Mesenchymal stem cell (in vitro differentiated cells and primary cell): Measurements from ENCODE around the gene EEF2KMT.
"Not testable (repeated sequence)": the region's sequence is repeated elsewhere in the genome, so short reads cannot be mapped to it uniquely, and the experiment has no call there.

Experiments
- DNase-seq: peaks from one replicate; pipeline ENCODE4 v3.0.0-alpha.2; 2013
- H2AFZ ChIP-seq: one replicate; pipeline ENCODE4 v1.6.1; 2013; ENCODE audit warnings: low read depth, mild to moderate bottlenecking, control low read depth, inconsistent platforms, low read length, moderate library complexity
- H2AK5ac ChIP-seq: 2 replicates; pipeline ENCODE4 v1.6.1; 2013; ENCODE audit warnings: low read length, moderate library complexity, mild to moderate bottlenecking, inconsistent platforms; ENCODE audit not compliant: severe bottlenecking
- H2BK120ac ChIP-seq: one replicate; pipeline ENCODE4 v1.6.1; 2013; ENCODE audit warnings: low read depth, mild to moderate bottlenecking, inconsistent platforms, low read length, moderate library complexity
- H2BK12ac ChIP-seq, 2 experiments: one replicate each; pipeline ENCODE4 v1.6.1; 2013; ENCODE audit warnings: inconsistent platforms in 2 of 2, low read length in 2 of 2, mild to moderate bottlenecking in 2 of 2, moderate library complexity in 2 of 2, control low read depth in 1 of 2
- H2BK15ac ChIP-seq: one replicate; pipeline ENCODE4 v1.6.1; 2013; ENCODE audit warnings: mild to moderate bottlenecking, low read depth, inconsistent platforms; ENCODE audit not compliant: poor library complexity, severe bottlenecking
- H2BK5ac ChIP-seq: 2 replicates; pipeline ENCODE4 v1.6.1; 2013; ENCODE audit warnings: low read depth, mild to moderate bottlenecking, low read length, control low read depth, inconsistent platforms; ENCODE audit not compliant: poor library complexity, severe bottlenecking
- H3K14ac ChIP-seq, 2 experiments: one replicate each; pipeline ENCODE4 v1.6.1; 2013; ENCODE audit warnings: inconsistent platforms in 2 of 2, low read length in 2 of 2, control low read depth in 1 of 2, mild to moderate bottlenecking in 1 of 2, moderate library complexity in 1 of 2
- H3K18ac ChIP-seq, 2 experiments: one replicate each; pipeline ENCODE4 v1.6.1; 2013; ENCODE audit warnings: inconsistent platforms in 2 of 2, low read length in 2 of 2, control low read depth in 1 of 2, low read depth in 1 of 2, mild to moderate bottlenecking in 1 of 2
- H3K23ac ChIP-seq, 2 experiments: one replicate each; pipeline ENCODE4 v1.6.1; 2013; ENCODE audit warnings: inconsistent platforms in 2 of 2, low read length in 2 of 2, mild to moderate bottlenecking in 2 of 2, moderate library complexity in 2 of 2, control low read depth in 1 of 2
- H3K27ac ChIP-seq: 2 replicates; pipeline ENCODE4 v1.5.1; 2013; ENCODE audit warnings: mild to moderate bottlenecking, moderate library complexity, low read length, control low read depth, inconsistent platforms; ENCODE audit not compliant: poor library complexity, severe bottlenecking
- H3K27me3 ChIP-seq, 2 experiments: 2 replicates each; pipeline versions ENCODE4 v1.6.1 to v1.7.0; 2013; ENCODE audit warnings: low read length in 2 of 2, mild to moderate bottlenecking in 2 of 2, moderate library complexity in 2 of 2, control low read depth in 1 of 2, inconsistent platforms in 1 of 2; ENCODE audit not compliant: control insufficient read depth in 1 of 2, insufficient read depth in 1 of 2
- H3K36me3 ChIP-seq, 2 experiments: 2 replicates each; pipeline versions ENCODE4 v1.6.1 to v1.7.0; 2013; ENCODE audit warnings: low read length in 2 of 2, control low read depth in 1 of 2, inconsistent platforms in 1 of 2, low read depth in 1 of 2, mild to moderate bottlenecking in 1 of 2; ENCODE audit not compliant: insufficient read depth in 2 of 2, control insufficient read depth in 1 of 2
- H3K4ac ChIP-seq, 2 experiments: one replicate each; pipeline ENCODE4 v1.6.1; 2013; ENCODE audit warnings: inconsistent platforms in 2 of 2, low read length in 2 of 2, mild to moderate bottlenecking in 2 of 2, moderate library complexity in 2 of 2, control low read depth in 1 of 2, low read depth in 1 of 2
- H3K4me1 ChIP-seq: 2 replicates; pipeline ENCODE4 v1.6.1; 2013; ENCODE audit warnings: low read depth, low read length, control low read depth; ENCODE audit not compliant: control insufficient read depth, insufficient read depth
- H3K4me2 ChIP-seq: 2 replicates; pipeline ENCODE4 v1.6.1; 2013; ENCODE audit warnings: low read length, mild to moderate bottlenecking, inconsistent platforms; ENCODE audit not compliant: poor library complexity, severe bottlenecking
- H3K4me3 ChIP-seq, 2 experiments: 2 replicates each; pipeline versions ENCODE4 v1.5.1 to v1.7.0; 2013; ENCODE audit warnings: low read length in 2 of 2, mild to moderate bottlenecking in 2 of 2, control low read depth in 1 of 2, low read depth in 1 of 2; ENCODE audit not compliant: insufficient read depth in 1 of 2
- H3K79me1 ChIP-seq: replicated peaks from 2 replicates; pipeline ENCODE4 v1.6.1; 2013; ENCODE audit warnings: mild to moderate bottlenecking, control low read depth, low read length, inconsistent platforms; ENCODE audit not compliant: poor library complexity, severe bottlenecking
- H3K9ac ChIP-seq: 2 replicates; pipeline ENCODE4 v1.7.0; 2013; ENCODE audit warnings: mild to moderate bottlenecking, low read length, moderate library complexity
- H3K9me3 ChIP-seq: 2 replicates; pipeline ENCODE4 v1.7.0; 2013; ENCODE audit warnings: mild to moderate bottlenecking, low read length; ENCODE audit not compliant: control insufficient read depth
- H4K8ac ChIP-seq: one replicate; pipeline ENCODE4 v1.6.1; 2013; ENCODE audit warnings: inconsistent platforms, mild to moderate bottlenecking, low read length, moderate library complexity
- H4K91ac ChIP-seq: one replicate; pipeline ENCODE4 v1.6.1; 2013; ENCODE audit warnings: mild to moderate bottlenecking, low read length, inconsistent platforms
- WGBS: methylation state at CpG from one replicate; pipeline ENCODE4 v1.1.7; 2013; ENCODE audit warnings: mixed read lengths; 5-methylcytosine and 5-hydroxymethylcytosine counted together

Gene EEF2KMT

GRCh38 chr16:5116780-5117295 is 19.2 kb upstream of the EEF2KMT start:
- H4K8ac ChIP-seq, DNase-seq, H2AK5ac ChIP-seq, H3K9me3 ChIP-seq, H2BK120ac ChIP-seq, H3K27me3 ChIP-seq, H3K9ac ChIP-seq, H3K4me2 ChIP-seq, H2BK12ac ChIP-seq, H3K23ac ChIP-seq, H2AFZ ChIP-seq, H3K79me1 ChIP-seq, H3K4me1 ChIP-seq, H3K18ac ChIP-seq, H2BK15ac ChIP-seq, H2BK5ac ChIP-seq, H3K4me3 ChIP-seq, H3K4ac ChIP-seq, H3K36me3 ChIP-seq, H3K14ac ChIP-seq, H3K27ac ChIP-seq, H4K91ac ChIP-seq: not testable (repeated sequence)
- WGBS = 78% methylated on average over 8 of the region's 10 CpGs

- not testable (repeated sequence) for H3K14ac ChIP-seq, H3K36me3 ChIP-seq, H2BK15ac ChIP-seq, H3K4me1 ChIP-seq, H3K4ac ChIP-seq, H2BK120ac ChIP-seq, DNase-seq, H2BK5ac ChIP-seq, H4K8ac ChIP-seq, H2AFZ ChIP-seq, H3K23ac ChIP-seq, H3K18ac ChIP-seq, H2AK5ac ChIP-seq, H3K27me3 ChIP-seq, H3K4me2 ChIP-seq, H3K4me3 ChIP-seq, H3K9ac ChIP-seq, H2BK12ac ChIP-seq, H3K9me3 ChIP-seq, H3K27ac ChIP-seq, H4K91ac ChIP-seq, H3K79me1 ChIP-seq
- 94% methylated on average over 7 of the region's 10 CpGs for WGBS
Measured at GRCh38 chr16:5110933-5111332, 13.3 kb upstream of the EEF2KMT start.

- H4K91ac ChIP-seq = no peak overlapping the region
- no peaks in the 10 kb centered on the region for H3K27me3 ChIP-seq
- H3K36me3 ChIP-seq = no peaks in the 10 kb centered on the region
- no peak overlapping the region for H2BK5ac ChIP-seq
- no peak overlapping the region for H3K14ac ChIP-seq
- no peak overlapping the region for H2BK120ac ChIP-seq
- no peak overlapping the region for H2AFZ ChIP-seq
- WGBS = 86% methylated on average over 27 of the region's 27 CpGs
- no peak for DNase-seq
- no peak overlapping the region for H3K9ac ChIP-seq
- H2BK15ac ChIP-seq = no peak overlapping the region
- no peak overlapping the region for H3K18ac ChIP-seq
- H3K4ac ChIP-seq = no peak overlapping the region
- H2AK5ac ChIP-seq = no peak overlapping the region
- no peak overlapping the region for H3K23ac ChIP-seq
- H3K79me1 ChIP-seq = no peaks in the 10 kb centered on the region
- H3K4me1 ChIP-seq = no peaks in the 10 kb centered on the region
- no peak overlapping the region for H2BK12ac ChIP-seq
- no peak overlapping the region for H3K4me3 ChIP-seq
- no peak overlapping the region for H3K27ac ChIP-seq
- no peak overlapping the region for H3K4me2 ChIP-seq
- H3K9me3 ChIP-seq = no peaks in the 10 kb centered on the region
- no peak overlapping the region for H4K8ac ChIP-seq
Measured at GRCh38 chr16:5108505-5109158, 11.0 kb upstream of the EEF2KMT start.

- not testable (repeated sequence) for H3K23ac ChIP-seq, H3K27ac ChIP-seq
- no CpG with 5 or more reads among the region's 5 CpGs for WGBS
Measured at GRCh38 chr16:5105039-5105438, 7.4 kb upstream of the EEF2KMT start.

More at GRCh38 chr16:5105039-5105438, 7.4 kb upstream of the EEF2KMT start:
- not testable (repeated sequence) for H3K9me3 ChIP-seq, H4K8ac ChIP-seq, H2AK5ac ChIP-seq, H3K4me2 ChIP-seq, H3K4ac ChIP-seq, H3K27me3 ChIP-seq, H2BK5ac ChIP-seq, H2BK12ac ChIP-seq, H3K79me1 ChIP-seq, H3K9ac ChIP-seq, H3K4me1 ChIP-seq, H3K36me3 ChIP-seq, H2BK120ac ChIP-seq, H3K4me3 ChIP-seq, DNase-seq, H3K18ac ChIP-seq, H2AFZ ChIP-seq, H3K14ac ChIP-seq, H2BK15ac ChIP-seq, H4K91ac ChIP-seq
